ENCODE measurements around the gene PDSS1.

DNA sequence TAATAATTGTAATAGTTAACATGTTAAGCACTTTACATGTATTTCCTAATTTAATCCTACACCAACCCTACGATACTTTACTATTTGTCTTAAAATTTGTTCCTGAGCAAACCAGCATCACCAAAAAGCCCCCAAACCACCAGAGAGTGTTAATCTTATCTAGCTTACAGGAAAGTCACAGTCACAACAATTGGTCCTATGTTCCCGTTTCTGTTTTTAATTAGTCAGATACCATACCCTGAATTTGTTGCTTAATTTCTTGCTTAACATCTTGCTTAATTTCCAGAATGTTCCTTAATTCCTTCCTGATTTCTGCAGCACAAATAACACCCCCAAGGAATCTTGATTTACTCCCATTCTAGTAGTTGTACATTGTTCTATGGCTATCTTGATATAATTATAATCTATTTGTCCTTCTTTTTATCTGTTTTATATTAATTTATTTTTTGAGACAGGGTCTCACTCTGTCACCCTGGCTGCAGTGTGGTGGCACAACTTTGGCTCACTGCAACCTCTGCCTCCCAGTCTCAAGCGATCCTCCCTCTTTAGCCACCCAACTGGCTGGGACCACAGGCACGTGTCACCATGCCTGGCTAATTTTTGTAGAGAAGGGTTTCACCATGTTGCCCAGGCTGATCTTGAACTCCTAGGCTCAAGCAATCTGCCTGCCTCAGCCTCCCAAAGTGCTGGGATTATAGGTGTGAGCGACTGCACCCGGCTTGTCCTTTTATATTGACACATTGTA, 6.6 kb upstream of the PDSS1 start:
- TF ChIP-seq POLR2A (IDR thresholded peaks at IDR 0.05; ENCODE audit: low read depth, low read length) (no peak), POLR2AphosphoS5 (IDR thresholded peaks at IDR 0.05; ENCODE audit: low read depth, low read length) (no peak), TAF1 (IDR thresholded peaks at IDR 0.05; ENCODE audit: borderline replicate concordance, low read depth, low read length) (no peak)

Data from GM12892 (cell line).